CD4-positive, alpha-beta T cell treated with Interleukin-17A for 4 hours (primary cell): ENCODE results near the gene CDK14.

ENCODE experiments used
- DNase-seq: peaks from one replicate; pipeline ENCODE4 v3.0.0-alpha.2; 2020; ENCODE audit warnings: mixed read lengths

The CDK14 gene

DNA sequence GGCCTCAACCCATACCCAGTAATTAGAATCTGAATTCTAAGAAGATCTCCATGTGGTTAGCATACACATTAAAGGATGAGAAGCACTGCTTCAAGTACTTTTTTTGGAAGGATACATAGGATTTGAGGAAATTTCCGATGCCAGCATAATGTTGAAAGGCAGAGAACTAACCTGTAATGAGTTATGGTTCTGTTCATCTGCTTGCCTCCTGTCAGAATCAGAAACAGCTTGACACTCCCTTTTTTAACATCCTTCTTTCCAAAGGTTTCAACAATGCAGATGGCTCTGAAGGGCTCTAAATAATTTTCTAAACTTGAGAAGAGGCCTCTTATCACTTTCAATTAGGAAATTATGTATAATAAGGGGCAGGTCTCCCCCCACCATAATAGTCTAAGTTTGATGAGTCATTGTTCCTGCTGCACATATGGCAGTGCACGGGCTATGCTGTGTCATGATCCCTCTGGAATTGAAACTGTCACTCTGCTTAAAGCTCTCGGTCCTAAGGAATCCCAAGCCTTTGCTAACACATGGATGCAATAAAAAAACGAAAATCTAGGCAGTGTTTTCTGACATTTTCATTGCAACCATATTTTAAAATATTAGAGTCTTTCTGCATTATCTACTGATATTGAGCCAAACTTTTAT, 376.9 kb downstream of the CDK14 start:
- DNase-seq, result no peak

DNA sequence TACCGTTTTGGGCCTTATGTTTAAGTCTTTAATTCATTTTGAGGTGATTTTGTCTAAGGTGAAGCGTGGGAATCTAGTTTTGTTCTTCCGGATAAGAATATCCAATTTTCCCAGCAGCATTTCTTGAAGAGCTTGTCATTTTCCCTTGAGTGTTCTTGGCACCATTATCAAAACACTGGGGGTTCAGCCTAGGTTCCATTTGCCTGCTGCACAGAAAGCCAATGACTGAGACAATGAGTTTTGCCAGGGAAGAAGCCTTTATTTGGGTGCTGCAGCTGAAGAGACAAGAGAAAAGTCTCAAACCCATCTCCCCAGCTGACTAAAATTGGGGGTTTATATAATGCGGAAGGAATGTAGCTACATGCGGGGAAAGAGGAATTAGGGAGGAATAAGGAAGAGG, 380.9 kb downstream of the CDK14 start:
- DNase-seq, result no peak

DNA sequence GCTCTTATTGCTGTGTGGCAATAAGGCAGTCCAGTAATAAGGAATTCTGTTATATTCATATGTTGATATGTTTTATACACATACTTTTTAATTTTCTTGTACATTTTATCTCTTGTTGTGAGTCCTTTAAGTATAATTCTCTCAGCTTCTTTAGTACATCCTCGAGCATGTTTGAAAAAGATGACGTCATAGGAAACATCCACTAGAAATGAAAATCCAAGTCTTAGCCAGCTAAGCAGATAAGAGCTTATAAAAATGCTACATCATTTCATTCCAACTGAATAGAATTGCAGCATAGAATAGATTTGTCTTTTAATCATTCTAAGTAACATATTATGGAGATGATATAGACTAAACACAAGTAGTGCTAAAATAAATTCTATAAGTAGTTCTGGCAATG, 384.4 kb downstream of the CDK14 start:
- no peak for DNase-seq

DNA sequence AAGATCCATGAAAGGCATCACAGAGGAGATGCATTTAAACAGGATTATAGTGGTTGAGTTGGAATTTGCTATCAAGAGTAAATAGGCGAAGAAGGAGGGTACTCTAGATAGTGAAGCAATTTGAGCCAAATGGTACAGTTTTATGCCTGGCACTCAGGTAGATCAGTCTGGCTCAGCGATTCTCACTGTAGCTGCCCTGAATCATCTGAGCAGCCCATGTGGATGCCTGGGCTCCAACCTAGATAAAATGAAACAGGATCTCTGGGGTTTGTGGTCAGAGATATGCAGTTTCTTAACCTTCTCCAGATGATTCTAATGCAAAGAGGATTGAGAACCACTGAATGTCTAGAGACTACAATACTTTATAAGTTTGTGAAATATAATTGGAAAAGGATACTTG, 386.1 kb downstream of the CDK14 start:
- no peak for DNase-seq

DNA sequence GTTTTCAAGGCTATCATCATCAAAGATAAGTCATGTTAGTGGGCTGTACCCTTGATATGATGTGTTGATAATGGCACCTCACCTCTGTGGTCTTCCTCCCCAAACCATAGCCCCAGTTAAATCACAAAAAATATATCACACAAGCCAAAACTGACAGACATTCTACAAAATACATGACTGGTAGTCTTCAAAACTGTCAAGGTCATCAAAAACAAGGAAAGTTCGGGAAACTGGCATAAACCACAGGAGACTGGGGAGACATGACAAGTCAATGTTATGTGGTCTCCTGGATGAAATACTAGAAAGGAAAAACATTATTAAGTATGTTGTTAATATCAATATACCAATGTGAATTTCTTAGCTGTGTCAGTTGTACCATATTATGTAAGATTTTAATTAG, 388.6 kb downstream of the CDK14 start:
- no peak for DNase-seq

DNA sequence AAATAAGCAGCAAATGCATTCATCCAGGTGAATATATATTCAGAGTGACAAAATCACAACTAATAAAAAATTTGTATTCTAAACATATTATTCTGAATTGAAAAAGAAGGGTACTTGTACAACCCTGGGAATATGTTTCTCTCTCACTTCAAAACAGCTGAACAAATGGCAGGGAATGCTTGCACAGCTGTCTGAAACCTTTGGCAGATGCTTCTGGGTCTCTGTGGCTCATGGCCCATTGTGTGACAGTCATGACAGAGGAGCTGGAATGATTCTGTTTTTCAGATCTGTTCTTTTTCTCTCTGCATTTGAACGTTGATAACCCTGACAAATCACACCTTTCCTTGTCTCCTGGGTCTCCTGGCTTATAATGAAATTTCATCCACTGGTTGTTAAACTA, 392.4 kb downstream of the CDK14 start:
- DNase-seq, result no peak

DNA sequence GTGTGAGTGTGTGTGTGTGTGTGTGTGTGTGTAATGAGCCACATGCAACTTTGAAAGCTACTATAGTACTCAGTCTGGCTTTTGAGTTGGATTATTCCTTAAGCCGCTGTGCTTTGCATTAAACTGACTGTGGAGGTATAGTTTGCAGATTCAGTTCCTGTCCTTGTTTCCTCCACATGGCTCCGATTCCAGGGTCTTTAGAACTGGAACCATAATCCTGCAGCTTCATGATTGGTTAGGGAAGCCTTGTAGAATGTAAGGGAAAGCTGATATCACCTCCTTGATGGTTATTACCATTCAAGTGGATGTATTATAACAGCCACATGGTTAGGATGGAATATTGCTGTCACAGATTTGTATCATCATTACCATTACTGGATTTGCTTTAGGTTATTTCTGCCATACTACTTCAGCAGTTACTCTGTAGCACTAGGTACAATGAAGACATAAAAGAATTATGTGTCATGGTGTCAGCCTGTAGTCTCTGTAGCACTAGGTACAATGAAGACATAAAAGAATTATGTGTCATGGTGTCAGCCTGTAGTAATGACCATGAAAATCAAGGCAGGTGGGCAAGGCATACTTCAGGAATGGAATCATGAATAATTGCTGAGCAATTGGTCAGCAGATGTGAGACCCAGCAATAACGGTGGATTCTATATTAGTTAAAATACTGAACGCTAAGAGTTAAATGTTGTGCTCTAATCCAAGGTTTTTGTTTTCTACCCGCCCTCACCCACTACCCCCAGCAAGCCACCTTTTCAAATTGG, 393.1 kb downstream of the CDK14 start:
- DNase-seq, result no peak

DNA sequence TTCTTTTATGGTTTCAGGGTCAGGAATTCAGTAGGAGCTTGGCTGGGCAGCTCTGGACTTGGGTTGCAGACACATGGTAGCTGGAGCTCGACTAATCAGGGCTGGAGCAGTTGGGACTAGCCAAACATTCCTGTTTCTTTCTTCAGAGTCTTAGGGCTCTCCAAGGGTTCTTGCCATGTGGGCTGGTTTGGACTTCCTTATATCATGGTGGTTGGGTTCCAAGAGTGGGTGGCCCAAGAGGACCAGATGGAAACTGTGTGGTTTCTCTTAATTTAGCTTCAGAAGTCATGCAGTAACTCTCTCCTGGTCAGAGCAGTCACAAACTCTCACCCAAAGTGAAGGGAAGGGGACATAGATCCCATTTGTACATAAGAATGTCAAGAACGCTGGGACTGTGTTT, 398.0 kb downstream of the CDK14 start:
- DNase-seq, result no peak

DNA sequence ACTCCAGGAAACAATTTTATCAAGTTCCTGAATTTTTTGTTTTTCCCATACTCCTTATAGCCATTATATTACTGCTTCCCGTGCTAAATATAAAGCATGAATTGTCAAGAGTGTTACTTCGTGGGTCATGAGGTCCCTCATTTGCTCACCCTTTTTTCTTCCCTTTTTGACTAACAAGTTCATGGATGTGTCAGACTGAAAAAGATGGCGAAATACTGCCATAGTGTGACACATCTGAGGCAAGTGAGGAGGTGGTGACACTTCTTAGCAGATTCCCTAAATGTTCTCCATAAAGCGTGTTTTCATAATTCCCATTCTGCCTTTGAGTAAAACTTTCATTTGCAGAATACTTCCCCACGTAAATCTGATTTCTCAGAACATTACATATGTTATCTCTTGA, 398.5 kb downstream of the CDK14 start:
- DNase-seq, result no peak

DNA sequence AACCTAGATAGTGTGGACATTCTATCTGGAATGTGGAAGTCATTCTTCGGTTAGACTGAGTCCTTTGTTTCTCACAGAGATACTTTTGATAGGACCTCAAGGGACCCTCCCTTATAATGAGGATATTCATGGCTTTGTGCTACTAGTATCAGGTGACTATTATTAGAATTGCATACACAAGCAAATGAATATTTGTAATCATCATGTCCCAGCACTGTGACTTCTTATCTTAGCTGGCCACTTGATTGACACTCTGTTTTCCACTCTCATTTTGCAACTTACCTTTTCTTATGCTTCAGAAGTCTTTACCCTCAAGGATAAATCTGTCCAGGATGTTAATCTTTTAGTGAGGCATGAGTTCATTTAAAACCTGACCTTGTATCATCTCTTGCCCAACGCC, 399.9 kb downstream of the CDK14 start:
- no peak for DNase-seq

DNA sequence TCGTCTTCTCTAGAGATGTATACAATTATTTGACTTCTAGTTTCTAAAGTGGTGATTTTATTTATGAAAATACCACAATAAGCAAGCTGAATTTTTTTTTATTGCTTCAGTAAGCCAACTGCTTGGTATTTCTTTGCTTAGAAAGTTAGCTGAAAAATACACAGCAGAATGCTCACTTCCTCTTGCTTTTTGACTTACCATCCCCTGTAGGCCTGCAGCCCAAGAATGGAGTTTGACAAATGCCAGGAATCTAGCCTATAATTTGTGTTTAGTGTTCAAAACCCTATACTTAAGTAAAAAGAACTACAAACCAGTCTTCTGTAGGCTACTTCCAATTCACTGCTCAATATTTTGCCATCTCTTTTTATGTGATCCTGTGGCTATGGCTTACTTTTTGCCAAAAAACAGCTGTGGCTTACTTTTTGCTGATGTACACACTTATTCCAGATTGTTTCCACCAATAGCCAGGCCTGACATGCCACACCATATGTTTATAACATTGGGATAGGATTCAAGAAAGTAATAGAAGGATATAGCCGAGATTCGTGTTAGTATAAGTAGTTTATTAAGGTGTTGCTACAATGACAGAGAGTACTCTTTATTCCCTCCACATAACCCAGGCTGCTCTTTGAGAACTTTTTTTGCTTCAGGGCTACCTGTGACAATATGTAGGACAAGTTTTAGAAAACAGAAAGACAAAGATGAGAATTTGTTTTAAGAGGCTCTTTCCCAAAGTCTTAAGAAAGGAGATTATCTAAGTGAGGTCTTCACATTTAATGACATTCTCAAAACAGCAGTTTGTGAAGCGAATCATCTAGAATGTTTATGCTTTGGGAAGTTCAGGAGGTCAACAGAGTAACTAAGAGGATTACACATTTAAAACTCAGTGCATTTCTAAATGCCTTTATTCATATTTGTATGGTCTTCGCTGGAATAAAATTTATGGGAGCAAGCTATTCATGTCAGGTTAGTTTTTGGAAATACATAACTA, 404.2 kb downstream of the CDK14 start:
- no peak for DNase-seq

DNA sequence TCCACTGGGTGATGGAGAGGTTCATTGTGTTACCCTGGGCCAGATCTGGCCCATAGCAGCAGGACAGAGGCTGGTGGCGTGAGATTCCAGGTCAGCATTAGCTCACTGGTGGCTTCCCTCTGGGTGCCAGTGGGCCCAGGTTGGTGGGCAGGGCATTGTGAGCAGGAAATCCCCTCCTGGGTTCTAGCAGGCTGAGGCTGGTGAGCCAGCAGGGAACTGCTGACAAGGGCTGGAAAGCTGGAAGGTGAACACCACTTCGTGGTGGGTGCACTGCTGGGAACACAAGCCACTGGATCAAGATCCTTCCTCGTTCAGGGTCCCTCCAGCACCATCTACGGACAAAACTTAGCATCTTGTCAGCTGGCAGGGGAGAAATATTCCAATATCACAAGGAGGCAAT, 408.9 kb downstream of the CDK14 start:
- DNase-seq, result no peak

DNA sequence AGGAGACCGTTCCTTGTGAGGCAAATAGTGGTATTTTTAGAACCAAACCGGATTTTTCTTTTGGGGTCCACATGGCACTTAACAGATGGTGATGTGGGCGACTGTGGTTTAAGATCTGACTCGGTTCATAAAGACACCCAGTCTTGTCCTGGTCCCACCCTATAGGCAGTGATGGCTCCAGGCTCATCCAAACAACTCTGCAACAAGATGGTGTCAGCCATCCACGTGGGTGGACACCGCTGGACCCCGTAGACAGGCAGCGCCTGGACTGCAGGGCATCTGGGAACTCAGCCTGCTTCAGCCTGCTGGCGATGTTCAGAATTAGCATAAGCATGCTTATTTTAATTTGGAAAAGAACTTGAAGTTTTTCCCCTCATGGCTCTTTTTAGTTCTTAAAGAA, 409.7 kb downstream of the CDK14 start:
- no peak for DNase-seq

DNA sequence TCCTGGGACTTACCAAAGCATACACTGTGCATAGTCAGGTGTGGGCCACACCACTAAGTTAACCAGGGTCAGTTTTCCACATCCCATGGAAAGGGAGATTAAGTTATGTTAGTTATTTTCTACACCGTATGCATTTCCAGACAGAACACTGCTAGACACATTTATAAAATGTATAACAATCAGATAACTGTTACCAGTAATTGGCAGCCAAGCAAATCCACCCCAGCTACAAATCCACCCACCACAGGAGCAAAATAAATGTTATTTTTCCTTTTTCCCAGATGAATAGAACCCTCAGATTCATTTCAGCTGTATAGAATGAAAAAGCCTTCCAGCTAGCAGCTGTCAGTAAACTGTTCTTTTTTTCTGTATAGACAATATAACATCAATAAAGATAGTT, 411.2 kb downstream of the CDK14 start:
- DNase-seq, result no peak

DNA sequence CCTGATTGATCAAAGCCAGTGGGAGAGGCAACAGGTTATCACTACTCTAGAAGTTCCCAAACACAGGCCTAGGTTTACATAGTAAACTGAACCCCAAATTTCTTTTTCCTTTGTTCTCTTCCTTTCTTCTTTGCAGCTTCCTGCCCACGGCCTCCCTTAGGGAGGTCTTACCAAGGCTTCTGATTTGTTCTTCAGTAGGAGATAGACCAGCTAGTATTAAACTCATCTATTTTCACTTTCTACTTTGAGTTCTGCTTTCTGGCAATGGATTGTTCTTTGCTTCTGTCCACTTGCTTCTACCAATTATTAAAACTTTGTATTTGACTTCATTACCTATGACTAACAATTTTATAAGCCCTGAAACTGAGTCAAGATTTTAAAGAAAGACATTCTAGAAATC, 417.0 kb downstream of the CDK14 start:
- DNase-seq, result no peak

DNA sequence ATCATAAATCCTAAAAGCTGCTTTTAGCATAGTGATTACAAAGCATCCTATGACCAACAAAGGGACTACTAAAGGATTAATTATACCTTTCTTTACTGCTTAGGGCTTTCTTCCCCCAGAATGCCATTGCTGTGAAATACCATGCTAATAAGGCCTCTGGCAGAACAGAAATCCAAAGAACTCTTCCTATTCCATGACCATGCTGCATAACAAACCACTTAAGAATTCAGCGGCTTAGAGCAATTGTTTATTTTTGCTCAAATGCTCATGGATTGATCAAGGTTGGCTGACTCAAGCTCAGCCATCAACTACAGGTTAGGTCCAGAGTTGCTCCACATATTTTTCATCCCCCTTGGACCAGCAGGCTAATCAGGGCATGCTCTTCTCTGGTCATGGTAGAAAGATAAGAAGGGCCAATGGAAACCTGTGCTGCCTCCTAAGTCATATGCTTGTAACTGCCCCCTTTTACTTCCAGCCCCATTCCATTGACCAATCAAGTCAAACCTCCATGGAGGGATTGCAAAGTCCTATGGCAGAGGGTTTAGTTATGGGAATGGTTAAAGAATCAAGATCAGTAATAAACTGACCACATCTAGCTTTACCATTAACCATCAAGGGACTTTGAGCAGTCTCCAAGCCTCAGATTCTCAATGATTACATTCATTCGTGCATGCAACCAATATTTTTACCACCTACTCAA, 423.7 kb downstream of the CDK14 start:
- no peak for DNase-seq

DNA sequence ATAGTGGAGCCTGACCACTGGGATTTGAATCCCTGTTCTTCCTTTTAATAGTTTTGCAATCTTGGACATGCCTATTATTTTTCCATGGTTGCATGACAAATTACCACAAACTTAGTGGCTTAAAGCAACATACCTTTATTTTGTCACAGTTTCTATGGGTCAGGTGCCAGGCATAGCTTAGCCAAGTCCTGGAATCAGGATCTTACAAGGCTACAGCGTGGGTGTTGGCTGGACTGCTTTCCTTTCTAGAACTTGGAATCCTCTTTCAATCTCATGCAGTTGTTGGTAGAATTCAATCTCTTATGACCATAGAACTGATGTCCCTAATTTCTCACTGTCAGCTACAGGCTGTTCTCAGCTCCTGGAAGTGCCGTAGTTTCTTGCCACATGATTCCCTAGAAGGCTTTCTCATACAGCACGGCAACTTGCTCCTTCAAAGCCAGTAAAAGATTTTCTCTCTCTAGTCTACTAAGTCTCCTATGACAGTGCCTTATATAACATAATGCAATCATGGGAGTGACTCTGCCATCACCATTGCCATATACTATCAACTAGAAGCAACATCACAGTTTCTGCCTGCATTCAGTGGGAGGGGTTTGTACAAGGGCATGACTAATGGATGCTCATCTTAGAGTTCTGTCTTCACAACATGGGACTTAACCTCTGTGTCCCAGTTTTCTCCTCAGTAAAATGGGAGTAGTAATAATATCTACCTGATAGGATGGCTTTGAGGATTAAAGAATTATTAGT, 424.7 kb downstream of the CDK14 start:
- DNase-seq, result no peak

DNA sequence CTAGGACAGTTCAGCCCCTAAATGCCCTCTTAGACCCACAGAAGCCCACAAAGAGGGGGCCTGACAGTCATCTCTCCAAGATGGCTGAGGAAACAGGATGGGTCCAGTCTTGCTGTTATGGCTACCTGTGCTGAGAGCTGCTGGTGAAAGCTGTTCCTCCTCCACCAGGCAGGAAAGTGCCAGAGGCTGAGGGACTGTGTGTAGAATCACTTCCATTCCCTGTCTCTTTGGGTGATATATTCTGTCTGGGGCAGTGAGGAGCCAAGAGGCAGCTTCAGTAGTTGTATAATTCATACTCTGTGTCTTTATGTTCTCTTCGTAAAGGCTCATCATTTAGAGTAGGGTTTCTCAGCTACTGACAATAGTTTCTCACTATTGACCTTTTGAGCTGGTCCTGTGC, 425.8 kb downstream of the CDK14 start:
- no peak for DNase-seq

DNA sequence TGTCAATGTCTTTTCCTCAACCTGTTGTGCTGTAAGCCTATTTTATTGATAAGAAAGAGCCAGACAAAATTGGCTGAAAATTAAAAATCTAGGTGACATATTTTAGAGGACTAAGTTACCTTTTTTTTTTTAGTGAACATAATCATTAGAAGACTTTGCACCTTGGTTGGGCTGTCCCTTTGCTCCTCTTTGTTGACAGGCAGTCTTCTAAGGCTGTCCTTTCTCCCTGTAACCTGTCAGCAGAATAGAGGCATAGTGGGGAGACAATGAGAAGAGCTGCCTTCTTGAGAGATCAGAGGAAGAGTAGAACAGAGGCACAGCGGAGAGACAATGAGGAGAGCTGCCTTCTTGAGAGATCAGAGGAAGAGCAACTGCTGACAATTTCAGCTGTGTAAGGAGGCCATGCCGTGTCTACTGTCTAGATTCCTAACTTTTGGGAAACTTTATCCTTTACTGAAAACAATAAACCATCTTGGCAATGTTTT, 429.8 kb downstream of the CDK14 start:
- no peak for DNase-seq

DNA sequence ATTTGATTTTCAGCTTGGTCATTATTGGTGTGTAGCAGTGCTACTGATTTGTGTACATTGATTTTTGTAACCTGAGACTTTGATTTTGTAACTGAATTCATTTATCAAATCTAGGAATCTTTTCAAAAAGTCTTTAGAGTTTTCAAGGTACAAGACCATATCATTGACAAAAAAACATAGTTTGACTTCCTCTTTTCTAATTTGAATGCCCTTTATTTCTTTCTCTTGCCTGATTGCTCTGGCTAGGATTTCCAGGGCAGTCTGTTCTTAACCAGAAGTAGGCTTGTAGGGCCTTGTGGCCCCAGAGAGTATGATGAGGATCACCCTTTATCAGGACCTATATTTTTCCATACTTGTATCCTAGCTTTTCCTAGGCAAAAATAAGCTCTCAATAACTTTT, 433.6 kb downstream of the CDK14 start:
- DNase-seq, result no peak

DNA sequence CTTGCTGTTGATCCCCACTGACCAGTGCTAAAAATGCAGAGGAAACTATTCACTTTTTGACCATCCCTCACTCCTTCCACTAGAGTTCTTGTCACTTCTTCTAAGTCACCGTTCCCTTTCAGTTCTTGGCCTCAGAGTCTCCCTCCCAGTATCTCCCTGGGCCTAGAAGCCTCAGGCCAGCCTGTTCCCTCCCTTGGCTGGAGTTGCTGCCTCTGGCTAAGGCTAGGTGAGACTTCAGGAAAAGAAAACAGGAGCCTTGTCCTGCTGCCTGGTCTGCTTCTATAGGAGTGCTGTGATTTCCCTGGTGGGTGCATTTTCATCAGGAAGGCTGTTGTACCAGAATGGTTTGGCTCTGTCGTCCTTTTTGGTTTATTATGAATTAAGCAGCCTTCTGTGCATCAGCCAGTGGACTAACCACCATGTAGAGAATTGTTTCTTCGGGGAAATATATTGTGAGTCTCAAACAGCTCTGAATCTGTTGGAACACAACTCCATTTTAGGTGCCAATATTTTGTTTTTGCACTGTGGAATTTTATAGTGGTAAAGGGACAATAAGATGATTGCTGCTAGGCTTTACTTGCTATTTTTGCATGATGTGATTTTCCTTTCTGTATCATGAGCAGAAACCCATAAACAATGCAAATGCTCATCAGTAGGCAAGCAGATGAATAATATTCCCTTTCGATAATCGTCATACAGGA, 434.7 kb downstream of the CDK14 start:
- no peak for DNase-seq
